Right cardiac atrium (tissue), 5 donors: ENCODE measurements around the gene KLK15. TPM values are rescaled to one million over a fixed set of nuclear protein-coding genes. Genes with fewer than 3 reads are reported as not detected.

Source experiments
- ATAC-seq, 2 donors: fragments of 200-7000 bp; cut with Tn5 transposase; one replicate each; pipeline versions ENCODE4 v1.8.0 to v1.9.1; 2020; ENCODE audit warnings: moderate library complexity in 2 of 2, mild to moderate bottlenecking in 1 of 2
- DNase-seq, 3 donors: peaks; one replicate each; pipeline ENCODE4 v3.0.0-alpha.2; 2020
- H3K27ac ChIP-seq: one replicate; pipeline ENCODE4 v1.5.1; 2013; ENCODE audit warnings: mild to moderate bottlenecking, low read length, control low read depth, moderate library complexity
- H3K27me3 ChIP-seq: one replicate; pipeline ENCODE4 v1.6.1; 2013; ENCODE audit not compliant: control insufficient read depth, insufficient read depth
- H3K4me1 ChIP-seq: one replicate; pipeline ENCODE4 v1.6.1; 2013; ENCODE audit warnings: low read length; ENCODE audit not compliant: control insufficient read depth, insufficient read depth
- H3K4me3 ChIP-seq: one replicate; pipeline ENCODE4 v1.5.1; 2013; ENCODE audit warnings: low read length, control low read depth
- H3K9me3 ChIP-seq: one replicate; pipeline ENCODE4 v1.6.1; 2013; ENCODE audit warnings: low read length; ENCODE audit not compliant: control insufficient read depth
- WGBS: extraction: QIAGEN DNeasy Blood & Tissue Kit; methylation state at CpG from one replicate; pipeline ENCODE4 v1.1.7; 2013; 5-methylcytosine and 5-hydroxymethylcytosine counted together
- intact Hi-C, 4 donors: fragments of 100-400 bp; cut with DNase I; formaldehyde crosslinking; loops; one replicate each; pipeline versions ENCODE4 v1.11.0 to v1.14.0; 2022 to 2023
- polyA plus RNA-seq: library from polyadenylated mRNA; stranded (reverse); fragments of 200-250 nt; gene quantifications from one replicate; pipeline ENCODE4 v1.2.3, GENCODE V29; 2013
- total RNA-seq, 4 donors: library from RNA; stranded (reverse); fragmentation: NEBNext Ultra II Directional; extraction: Animal tissue kit (Norgen Biotek cat#: 25700); gene quantifications; one replicate each; pipeline ENCODE4 v1.2.1, GENCODE V29; 2021
- donor health status: healthy with polysubstance abuse.
- donor health status: DM: no; HTN: yes; CAD: no.
- donor health status: DM: no; HTN: no; CAD: no.
- donor health status: DM: no; HTN: yes; CAD: no; lungs with severe emphysema.
- donor health status: DM: yes; HTN: yes; CAD: no.

KLK15 gene
- total and polyA plus RNA-seq, 5 donors, result not detected

DNA sequence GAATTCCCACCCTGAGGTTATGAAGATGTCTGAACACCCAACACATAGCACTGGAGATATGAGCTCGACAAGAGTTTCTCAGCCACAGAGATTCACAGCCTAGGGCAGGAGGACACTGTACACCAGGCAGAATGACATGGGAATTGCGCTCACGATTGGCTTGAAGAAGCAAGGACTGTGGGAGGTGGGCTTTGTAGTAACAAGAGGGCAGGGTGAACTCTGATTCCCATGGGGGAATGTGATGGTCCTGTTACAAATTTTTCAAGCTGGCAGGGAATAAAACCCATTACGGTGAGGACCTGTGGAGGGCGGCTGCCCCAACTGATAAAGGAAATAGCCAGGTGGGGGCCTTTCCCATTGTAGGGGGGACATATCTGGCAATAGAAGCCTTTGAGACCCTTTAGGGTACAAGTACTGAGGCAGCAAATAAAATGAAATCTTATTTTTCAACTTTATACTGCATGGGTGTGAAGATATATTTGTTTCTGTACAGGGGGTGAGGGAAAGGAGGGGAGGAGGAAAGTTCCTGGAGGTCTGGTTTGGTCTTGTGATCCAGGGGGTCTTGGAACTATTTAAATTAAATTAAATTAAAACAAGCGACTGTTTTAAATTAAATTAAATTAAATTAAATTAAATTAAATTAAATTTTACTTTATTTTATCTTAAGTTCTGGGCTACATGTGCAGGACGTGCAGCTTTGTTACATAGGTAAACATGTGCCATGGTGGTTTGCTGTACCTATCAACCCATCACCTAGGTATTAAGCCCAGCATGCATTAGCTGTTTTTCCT is 28.3 kb upstream of the KLK15 start:
- Histone ChIP-seq H3K4me1 (no peaks in the 10 kb centered on the region), H3K4me3 (no peak overlapping the region), H3K27me3 (no peaks in the 10 kb centered on the region), H3K27ac (no peak overlapping the region), H3K9me3 (no peaks in the 10 kb centered on the region)
- ATAC-seq (no peak), DNase-seq (no peak)
- intact Hi-C loops, result no loop called here
- WGBS, result 63% methylated on average over 7 of the region's 7 CpGs

DNA sequence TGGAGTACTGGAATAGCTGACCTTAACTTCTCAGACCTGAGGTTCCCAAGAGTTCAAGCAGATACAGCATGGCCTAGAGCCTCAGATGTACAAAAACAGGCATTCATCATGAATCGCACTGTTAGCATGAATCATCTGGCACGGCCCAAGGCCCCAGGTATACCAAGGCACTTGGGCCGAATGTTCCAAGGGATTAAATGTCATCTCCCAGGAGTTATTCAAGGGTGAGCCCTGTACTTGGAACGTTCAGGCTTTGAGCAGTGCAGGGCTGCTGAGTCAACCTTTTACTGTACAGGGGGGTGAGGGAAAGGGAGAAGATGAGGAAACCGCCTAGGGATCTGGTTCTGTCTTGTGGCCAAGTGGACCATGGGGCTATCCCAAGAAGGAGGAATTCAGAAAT is 27.6 kb upstream of the KLK15 start:
- 66% methylated on average over 5 of the region's 5 CpGs for WGBS
- H3K27me3 ChIP-seq, result no peaks in the 10 kb centered on the region
- intact Hi-C loops, result no loop called here

DNA sequence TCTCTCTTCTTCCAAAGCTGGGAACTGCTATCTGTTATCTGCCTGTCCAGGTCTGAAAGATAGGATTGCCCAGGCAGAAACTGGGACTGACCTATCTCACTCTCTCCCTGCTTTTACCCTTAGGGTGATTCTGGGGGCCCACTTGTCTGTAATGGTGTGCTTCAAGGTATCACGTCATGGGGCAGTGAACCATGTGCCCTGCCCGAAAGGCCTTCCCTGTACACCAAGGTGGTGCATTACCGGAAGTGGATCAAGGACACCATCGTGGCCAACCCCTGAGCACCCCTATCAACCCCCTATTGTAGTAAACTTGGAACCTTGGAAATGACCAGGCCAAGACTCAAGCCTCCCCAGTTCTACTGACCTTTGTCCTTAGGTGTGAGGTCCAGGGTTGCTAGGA is 26.5 kb upstream of the KLK15 start:
- Histone ChIP-seq H3K4me3 (no peak overlapping the region), H3K27ac (no peak overlapping the region), H3K9me3 (no peaks in the 10 kb centered on the region), H3K4me1 (no peaks in the 10 kb centered on the region), H3K27me3 (no peaks in the 10 kb centered on the region)
- no peak for ATAC-seq
- DNase-seq, result no peak
- intact Hi-C loops, result no loop called here
- 81% methylated on average over 4 of the region's 4 CpGs for WGBS

More for the DNA sequence above, 27.6 kb upstream of the KLK15 start:
- Histone ChIP-seq H3K9me3 (no peaks in the 10 kb centered on the region), H3K4me3 (no peak overlapping the region), H3K27ac (no peak overlapping the region), H3K4me1 (no peaks in the 10 kb centered on the region)
- DNase-seq, result no peak
- no peak for ATAC-seq

DNA sequence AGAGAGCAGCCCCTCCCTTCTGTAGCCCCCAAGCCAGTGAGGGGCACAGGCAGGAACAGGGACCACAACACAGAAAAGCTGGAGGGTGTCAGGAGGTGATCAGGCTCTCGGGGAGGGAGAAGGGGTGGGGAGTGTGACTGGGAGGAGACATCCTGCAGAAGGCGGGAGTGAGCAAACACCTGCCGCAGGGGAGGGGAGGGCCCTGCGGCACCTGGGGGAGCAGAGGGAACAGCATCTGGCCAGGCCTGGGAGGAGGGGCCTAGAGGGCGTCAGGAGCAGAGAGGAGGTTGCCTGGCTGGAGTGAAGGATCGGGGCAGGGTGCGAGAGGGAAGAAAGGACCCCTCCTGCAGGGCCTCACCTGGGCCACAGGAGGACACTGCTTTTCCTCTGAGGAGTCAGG is 25.5 kb upstream of the KLK15 start:
- intact Hi-C loops, result no loop called here
- 14% methylated on average over 7 of the region's 7 CpGs for WGBS
- Histone ChIP-seq H3K27me3 (no peaks in the 10 kb centered on the region), H3K27ac (no peak overlapping the region), H3K4me3 (no peak overlapping the region), H3K4me1 (no peaks in the 10 kb centered on the region), H3K9me3 (no peaks in the 10 kb centered on the region)
- DNase-seq (no peak), ATAC-seq (no peak)

DNA sequence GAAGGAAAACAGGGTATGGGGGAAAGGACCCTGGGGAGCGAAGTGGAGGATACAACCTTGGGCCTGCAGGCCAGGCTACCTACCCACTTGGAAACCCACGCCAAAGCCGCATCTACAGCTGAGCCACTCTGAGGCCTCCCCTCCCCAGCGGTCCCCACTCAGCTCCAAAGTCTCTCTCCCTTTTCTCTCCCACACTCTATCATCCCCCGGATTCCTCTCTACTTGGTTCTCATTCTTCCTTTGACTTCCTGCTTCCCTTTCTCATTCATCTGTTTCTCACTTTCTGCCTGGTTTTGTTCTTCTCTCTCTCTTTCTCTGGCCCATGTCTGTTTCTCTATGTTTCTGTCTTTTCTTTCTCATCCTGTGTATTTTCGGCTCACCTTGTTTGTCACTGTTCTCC is 24.0 kb upstream of the KLK15 start:
- DNase-seq (no peak), ATAC-seq (no peak)
- no peak overlapping the region for H3K27ac ChIP-seq
- H3K4me1 ChIP-seq, result no peaks in the 10 kb centered on the region
- H3K9me3 ChIP-seq, result no peaks in the 10 kb centered on the region
- intact Hi-C loops, result no loop called here
- H3K27me3 ChIP-seq, result no peaks in the 10 kb centered on the region
- WGBS, result 57% methylated on average over 6 of the region's 6 CpGs
- no peak overlapping the region for H3K4me3 ChIP-seq

DNA sequence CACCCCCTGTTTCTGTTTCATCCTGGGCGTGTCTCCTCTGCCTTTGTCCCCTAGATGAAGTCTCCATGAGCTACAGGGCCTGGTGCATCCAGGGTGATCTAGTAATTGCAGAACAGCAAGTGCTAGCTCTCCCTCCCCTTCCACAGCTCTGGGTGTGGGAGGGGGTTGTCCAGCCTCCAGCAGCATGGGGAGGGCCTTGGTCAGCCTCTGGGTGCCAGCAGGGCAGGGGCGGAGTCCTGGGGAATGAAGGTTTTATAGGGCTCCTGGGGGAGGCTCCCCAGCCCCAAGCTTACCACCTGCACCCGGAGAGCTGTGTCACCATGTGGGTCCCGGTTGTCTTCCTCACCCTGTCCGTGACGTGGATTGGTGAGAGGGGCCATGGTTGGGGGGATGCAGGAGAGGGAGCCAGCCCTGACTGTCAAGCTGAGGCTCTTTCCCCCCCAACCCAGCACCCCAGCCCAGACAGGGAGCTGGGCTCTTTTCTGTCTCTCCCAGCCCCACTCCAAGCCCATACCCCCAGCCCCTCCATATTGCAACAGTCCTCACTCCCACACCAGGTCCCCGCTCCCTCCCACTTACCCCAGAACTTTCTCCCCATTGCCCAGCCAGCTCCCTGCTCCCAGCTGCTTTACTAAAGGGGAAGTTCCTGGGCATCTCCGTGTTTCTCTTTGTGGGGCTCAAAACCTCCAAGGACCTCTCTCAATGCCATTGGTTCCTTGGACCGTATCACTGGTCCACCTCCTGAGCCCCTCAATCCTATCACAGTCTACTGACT is 21.4 kb upstream of the KLK15 start, which contains the start of gene KLK3:
KLK3 (plus strand) TSS at position 280 of the 775 bp plus-strand sequence; CDS start at position 321, 41 bp downstream.
- no peak for DNase-seq
- Histone ChIP-seq H3K4me3 (no peak within 1 kb of the TSS), H3K27me3 (no peaks in the 10 kb centered on the region), H3K9me3 (no peaks in the 10 kb centered on the region), H3K27ac (no peak within 1 kb of the TSS), H3K4me1 (no peaks in the 10 kb centered on the region)
- ATAC-seq, result no peak
- 59% methylated on average over 9 of the region's 9 CpGs for WGBS
- intact Hi-C loops, result no loop called here

DNA sequence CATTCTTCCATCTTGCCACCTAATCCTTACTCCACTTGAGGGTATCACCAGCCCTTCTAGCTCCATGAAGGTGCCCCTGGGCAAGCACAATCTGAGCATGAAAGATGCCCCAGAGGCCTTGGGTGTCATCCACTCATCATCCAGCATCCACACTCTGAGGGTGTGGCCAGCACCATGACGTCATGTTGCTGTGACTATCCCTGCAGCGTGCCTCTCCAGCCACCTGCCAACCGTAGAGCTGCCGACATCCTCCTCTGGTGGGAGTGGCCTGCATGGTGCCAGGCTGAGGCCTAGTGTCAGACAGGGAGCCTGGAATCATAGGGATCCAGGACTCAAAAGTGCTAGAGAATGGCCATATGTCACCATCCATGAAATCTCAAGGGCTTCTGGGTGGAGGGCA is 18.2 kb upstream of the KLK15 start:
- H3K27me3 ChIP-seq, result peaks cover 3% of the 10 kb centered on the region
- intact Hi-C loops, result no loop called here
- no peak for ATAC-seq
- no peaks in the 10 kb centered on the region for H3K4me1 ChIP-seq
- DNase-seq, result no peak
- WGBS, result 70% methylated on average over 4 of the region's 4 CpGs
- no peak overlapping the region for H3K27ac ChIP-seq
- H3K4me3 ChIP-seq, result no peak overlapping the region
- H3K9me3 ChIP-seq, result no peaks in the 10 kb centered on the region

DNA sequence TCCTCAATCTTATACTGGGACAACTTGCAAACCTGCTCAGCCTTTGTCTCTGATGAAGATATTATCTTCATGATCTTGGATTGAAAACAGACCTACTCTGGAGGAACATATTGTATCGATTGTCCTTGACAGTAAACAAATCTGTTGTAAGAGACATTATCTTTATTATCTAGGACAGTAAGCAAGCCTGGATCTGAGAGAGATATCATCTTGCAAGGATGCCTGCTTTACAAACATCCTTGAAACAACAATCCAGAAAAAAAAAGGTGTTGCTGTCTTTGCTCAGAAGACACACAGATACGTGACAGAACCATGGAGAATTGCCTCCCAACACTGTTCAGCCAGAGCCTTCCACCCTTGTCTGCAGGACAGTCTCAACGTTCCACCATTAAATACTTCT is 17.4 kb upstream of the KLK15 start:
- no peaks in the 10 kb centered on the region for H3K4me1 ChIP-seq
- no peak overlapping the region for H3K27ac ChIP-seq
- 52% methylated on average over 3 of the region's 3 CpGs for WGBS
- DNase-seq (no peak), ATAC-seq (no peak)
- no peaks in the 10 kb centered on the region for H3K9me3 ChIP-seq
- no peak overlapping the region for H3K4me3 ChIP-seq
- H3K27me3 ChIP-seq, result peaks cover 3% of the 10 kb centered on the region
- intact Hi-C loops, result no loop called here

DNA sequence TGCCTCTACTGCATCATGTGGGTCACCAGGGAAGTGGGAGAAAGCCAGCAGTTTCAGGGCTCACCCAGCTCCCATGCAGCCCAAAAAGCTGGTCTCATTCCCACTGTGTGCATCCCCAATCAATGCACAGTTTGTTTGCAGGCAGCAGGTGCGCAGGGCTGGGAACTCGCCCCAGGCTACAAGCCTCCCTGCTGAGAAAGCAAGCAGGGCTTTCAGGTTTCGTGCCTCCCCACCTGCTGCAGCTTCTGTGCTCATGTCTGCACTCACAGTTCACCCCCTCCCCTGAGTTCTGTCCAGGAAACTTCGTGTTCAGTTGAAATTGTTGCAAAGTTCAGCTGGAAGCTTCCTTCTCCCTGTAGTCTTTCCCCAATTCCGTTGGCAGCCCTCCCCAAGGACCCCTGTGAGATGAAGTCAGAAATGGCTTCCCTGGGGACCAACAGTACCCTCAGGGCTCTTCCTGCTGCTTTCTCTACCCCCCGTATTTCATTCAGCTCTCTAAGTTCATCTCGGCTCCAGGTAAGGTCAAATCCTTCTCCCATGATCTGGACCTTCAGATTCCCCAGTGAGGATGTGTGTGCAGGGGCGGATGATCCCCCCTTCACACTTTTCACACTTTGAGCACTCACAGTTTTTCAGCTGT is 11.0 kb upstream of the KLK15 start:
- H3K4me1 ChIP-seq, result no peaks in the 10 kb centered on the region
- peaks cover 3% of the 10 kb centered on the region for H3K9me3 ChIP-seq
- no peak overlapping the region for H3K4me3 ChIP-seq
- ATAC-seq (no peak), DNase-seq (no peak)
- WGBS, result 62% methylated on average over 8 of the region's 8 CpGs
- peaks cover 3% of the 10 kb centered on the region for H3K27me3 ChIP-seq
- no peak overlapping the region for H3K27ac ChIP-seq
- intact Hi-C loops, result no loop called here

DNA sequence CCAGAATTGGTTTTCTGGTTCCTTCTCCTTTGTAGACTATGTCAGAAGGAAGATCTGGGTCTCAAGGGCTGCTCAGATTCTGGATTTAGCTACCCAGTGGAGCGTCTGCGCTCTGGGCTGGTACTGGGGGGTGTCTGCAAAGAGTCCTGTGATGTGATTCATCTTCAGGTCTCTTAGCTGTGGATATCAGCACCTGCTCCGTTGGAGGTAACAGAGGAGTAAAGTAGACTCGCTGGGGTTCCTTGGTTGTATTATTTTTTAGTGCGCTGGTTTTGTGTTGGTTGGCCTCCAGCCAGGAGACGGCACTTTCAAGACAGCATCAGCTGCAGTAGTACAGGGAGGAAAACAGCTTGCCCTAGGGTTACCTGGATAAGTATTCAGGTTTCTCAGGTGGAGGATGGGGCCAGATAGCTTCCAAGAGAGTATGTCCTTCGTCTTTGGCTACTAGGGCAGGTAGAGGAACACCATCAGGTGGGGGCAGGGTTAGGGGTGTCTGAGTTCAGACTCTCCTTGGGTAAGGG is 10.4 kb upstream of the KLK15 start:
- ATAC-seq (no peak), DNase-seq (no peak)
- Histone ChIP-seq H3K4me3 (no peak overlapping the region), H3K27ac (no peak overlapping the region), H3K27me3 (peaks cover 1% of the 10 kb centered on the region), H3K9me3 (peaks cover 3% of the 10 kb centered on the region), H3K4me1 (no peaks in the 10 kb centered on the region)
- 77% methylated on average over 7 of the region's 7 CpGs for WGBS
- intact Hi-C loops, result no loop called here

DNA sequence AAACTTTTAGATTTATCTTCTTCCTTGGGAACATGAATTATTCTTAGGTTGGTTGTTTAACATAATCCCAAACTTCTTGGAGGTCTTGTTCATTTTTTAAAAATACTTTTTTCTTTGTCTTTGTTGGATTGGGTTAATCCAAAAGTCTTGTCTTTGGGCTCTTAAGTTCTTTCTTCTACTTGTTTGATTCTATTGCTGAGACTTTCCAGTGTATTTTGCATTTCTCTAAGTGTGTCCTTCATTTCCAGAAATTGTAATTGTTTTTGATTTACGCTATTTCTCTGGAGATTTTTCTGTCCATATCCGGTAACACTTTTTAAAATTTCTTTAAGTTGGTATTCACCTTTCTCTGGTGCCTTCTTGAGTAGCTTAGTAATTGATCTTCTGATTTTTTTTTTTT is 9.8 kb upstream of the KLK15 start:
- DNase-seq (no peak), ATAC-seq (no peak)
- Histone ChIP-seq H3K4me1 (no peaks in the 10 kb centered on the region), H3K27ac (no peak overlapping the region), H3K4me3 (no peak overlapping the region), H3K9me3 (peaks cover 3% of the 10 kb centered on the region), H3K27me3 (no peaks in the 10 kb centered on the region)
- intact Hi-C loops, result no loop called here
- WGBS, result 97% methylated on average over 2 of the region's 2 CpGs
